Sciatic nerve (tissue), 2 donors: ENCODE data around the gene ULK1. TPM values are rescaled to one million over a fixed set of nuclear protein-coding genes. Genes with fewer than 3 reads are reported as not detected.

Experiments
- ATAC-seq: fragments of 200-7000 bp; cut with Tn5 transposase; one replicate; pipeline ENCODE4 v1.9.1; 2020; ENCODE audit warnings: mild to moderate bottlenecking, moderate library complexity
- DNase-seq: peaks from one replicate; pipeline ENCODE4 v3.0.0-alpha.2; 2020; ENCODE audit warnings: low spot score
- intact Hi-C: fragments of 100-400 bp; cut with DNase I; formaldehyde crosslinking; loops from one replicate; pipeline ENCODE4 v1.14.2; 2022
- total RNA-seq: library from RNA; stranded (reverse); fragmentation: NEBNext Ultra II Directional; extraction: Animal tissue kit (Norgen Biotek cat#: 25700); gene quantifications from one replicate; pipeline ENCODE4 v1.2.1, GENCODE V29; 2021
- donor health status: DM: no; HTN: no; CAD: no.
- donor health status: DM: no; HTN: no; CAD: no.

ULK1 gene
- total RNA-seq, 1 donor from 2014 or later = 40.6 TPM

GRCh38 chr12:131928080-131928710 lies 33.8 kb downstream of the ULK1 start:
- ATAC-seq = no peak
- DNase-seq = no peak
- intact Hi-C loops = loop anchor here (1.0 kb wide), 1 partner anchor 22 kb away; no protein-coding TSS in a partner anchor

DNA sequence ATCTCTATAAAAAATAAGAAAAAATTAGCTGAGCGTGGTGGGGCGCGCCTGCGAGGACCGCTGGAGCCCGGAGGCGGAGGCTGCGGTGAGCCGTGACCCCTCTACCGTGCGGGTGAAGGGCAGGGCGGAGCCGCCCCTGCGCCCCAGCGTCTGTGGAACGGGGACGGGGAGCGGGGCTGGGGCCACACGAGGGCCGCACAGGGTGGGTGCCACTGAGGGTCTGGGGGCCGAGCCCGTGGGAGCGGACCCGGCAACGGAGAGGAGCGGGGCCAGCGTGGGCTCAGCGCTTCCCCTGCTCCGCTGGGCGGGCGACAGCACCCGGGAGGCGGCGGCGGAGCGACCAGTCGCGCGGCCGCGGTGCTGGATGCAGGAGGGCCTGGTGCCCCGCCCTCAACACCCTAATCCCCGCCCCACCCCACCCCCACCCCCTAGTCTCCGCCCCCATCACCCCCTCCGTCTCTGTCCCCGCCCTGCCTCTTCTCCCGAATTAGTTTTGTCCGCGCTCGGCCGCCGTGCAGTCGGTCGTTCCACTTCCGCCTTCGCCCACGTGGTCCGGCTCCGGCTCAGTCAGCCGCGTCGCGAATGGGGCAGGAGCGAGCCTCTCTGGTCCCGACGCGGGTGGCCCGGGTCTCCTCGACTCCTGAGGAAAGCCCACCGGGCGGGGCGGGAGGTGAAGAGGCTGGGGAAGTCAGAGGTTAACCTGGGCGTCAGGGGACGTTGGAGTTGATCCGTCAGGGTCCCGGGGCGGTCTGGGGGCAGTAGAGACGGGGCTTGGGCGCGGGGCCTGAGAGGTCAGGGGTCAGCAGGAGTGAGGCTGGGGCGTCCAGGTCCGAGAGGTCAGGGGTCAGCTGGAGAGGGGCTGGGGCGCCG lies 34.5 kb downstream of the ULK1 start, which contains the start of gene PUS1:
Gene PUS1 (plus strand): TSS at position 566 of the 870 bp plus-strand sequence. CDS start 447 bp downstream, outside the sequence.
- intact Hi-C loops = loop anchor here (1.0 kb wide), 1 partner anchor 21 kb away; no protein-coding TSS in a partner anchor

DNA sequence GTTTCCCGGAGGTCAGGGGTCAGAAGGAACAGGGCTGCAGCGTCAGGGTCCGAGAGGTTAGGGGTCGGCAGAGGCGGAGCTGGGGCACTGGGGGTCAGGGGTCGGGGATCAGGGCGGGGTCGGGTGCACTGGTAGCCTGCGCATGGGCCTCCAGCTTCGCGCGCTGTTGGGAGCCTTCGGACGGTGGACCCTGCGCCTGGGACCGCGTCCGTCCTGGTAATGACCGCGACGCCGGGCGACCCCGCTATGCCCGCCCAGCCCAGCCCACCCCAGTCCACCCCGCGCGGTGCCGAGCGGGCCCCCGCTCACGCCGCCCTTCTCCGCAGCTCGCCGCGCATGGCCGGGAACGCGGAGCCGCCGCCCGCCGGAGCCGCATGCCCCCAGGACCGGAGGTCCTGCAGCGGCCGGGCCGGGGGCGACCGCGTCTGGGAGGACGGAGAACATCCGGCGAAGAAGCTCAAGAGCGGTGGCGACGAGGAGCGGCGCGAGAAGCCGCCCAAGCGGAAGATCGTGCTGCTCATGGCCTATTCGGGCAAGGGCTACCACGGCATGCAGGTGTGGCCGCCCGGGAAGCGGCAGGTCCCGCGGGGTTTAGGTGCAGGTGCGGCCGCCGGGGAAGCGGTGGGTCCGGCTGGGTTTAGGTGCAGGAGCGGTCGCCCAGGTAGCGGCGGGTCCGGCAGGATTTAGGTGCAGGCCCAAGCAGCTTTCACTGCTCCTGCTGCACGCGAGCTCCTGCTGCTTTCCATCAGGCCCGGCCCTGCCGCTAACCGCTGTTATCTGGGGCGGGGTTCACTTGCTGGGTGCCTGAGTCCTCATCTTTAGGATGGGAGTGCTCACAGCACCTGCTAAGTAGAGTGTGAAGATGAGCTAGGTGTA lies 35.4 kb downstream of the ULK1 start:
- no peak for ATAC-seq
- intact Hi-C loops = no loop called here
- no peak for DNase-seq

More for the DNA sequence above, 34.5 kb downstream of the ULK1 start, which contains the start of gene PUS1:
- DNase-seq (peak; percentile 96), ATAC-seq (peak; percentile 95)

DNA sequence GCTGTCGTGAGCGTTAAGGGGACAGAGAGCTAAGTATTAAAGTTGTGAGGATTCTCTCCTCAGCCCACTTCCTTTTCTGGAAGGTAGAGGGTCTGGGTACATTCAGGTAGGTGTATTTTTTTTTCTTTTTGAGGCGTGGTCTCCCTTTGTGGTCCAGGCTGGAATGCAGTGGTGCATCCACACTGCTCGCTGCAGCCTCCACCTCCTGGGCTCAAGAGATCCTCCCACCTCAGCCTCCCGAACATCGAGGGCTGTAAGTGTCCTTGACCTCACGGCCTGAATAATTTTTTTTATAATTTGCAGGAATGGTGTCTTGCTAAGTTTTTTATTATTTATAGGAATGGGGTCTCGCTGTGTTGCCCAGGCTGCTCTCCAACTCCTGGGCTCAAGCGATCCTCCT lies 36.1 kb downstream of the ULK1 start:
- intact Hi-C loops = no loop called here
- ATAC-seq = no peak
- DNase-seq = no peak

- no peak for DNase-seq
- intact Hi-C loops = no loop called here
- ATAC-seq = no peak
Observed at GRCh38 chr12:131933387-131933786, 39.0 kb downstream of the ULK1 start.

GRCh38 chr12:131934535-131934934 lies 40.1 kb downstream of the ULK1 start:
- intact Hi-C loops = no loop called here
- ATAC-seq (no peak), DNase-seq (no peak)

GRCh38 chr12:131938082-131938481 lies 43.7 kb downstream of the ULK1 start:
- no peak for ATAC-seq
- intact Hi-C loops = no loop called here
- no peak for DNase-seq

GRCh38 chr12:131939007-131939406 lies 44.6 kb downstream of the ULK1 start:
- intact Hi-C loops = no loop called here
- DNase-seq (peak; percentile 44), ATAC-seq (no peak)

- no peak for ATAC-seq
- no peak for DNase-seq
- intact Hi-C loops = no loop called here
Observed at GRCh38 chr12:131940141-131940547, 45.7 kb downstream of the ULK1 start.

GRCh38 chr12:131941116-131941986 lies 46.9 kb downstream of the ULK1 start:
- no peak for ATAC-seq
- intact Hi-C loops = no loop called here
- DNase-seq = peak; percentile 53

- intact Hi-C loops = no loop called here
- DNase-seq (no peak), ATAC-seq (no peak)
Observed at GRCh38 chr12:131941987-131942341, 47.5 kb downstream of the ULK1 start.

DNA sequence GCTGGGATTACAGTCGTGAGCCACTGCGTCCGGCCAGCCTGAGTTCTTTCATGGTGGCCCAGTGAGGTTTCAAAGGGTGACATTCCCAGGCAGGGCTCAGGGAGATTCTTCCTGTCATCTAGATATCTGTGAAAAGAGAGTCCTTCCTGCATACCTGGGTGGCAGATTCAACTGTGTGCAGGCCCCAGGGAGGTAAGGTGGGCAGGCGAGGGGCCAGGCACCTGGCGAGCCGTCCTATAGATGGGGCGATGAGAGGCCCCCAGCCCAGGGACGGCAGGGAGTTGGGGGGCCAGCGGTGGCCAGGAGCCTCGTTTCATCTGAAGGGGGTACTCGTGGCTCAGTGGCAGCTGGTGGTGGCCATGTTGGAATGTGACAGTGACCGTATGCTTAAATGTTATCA lies 48.2 kb downstream of the ULK1 start:
- intact Hi-C loops = no loop called here
- no peak for DNase-seq
- ATAC-seq = no peak

DNA sequence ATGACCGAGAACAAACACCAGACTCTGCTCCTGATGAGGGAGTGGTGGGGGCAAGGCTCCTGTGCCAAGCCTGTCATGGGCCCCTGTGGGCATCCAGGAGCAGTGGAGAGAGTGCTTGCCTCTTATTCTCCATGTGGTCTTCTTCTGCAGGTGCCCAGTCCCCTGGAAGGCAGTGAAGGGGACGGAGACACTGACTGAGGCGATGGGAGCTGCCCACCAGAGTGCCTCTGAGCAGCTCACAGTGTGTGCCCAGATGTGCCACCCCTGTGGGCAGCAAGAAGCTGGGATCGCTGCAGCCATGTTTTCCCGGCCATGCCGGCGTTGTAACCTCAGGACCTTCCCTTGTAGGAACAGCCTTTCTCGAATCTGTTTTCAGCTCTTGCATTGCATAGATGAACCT lies 49.0 kb downstream of the ULK1 start:
- intact Hi-C loops = no loop called here
- DNase-seq = no peak
- no peak for ATAC-seq

DNA sequence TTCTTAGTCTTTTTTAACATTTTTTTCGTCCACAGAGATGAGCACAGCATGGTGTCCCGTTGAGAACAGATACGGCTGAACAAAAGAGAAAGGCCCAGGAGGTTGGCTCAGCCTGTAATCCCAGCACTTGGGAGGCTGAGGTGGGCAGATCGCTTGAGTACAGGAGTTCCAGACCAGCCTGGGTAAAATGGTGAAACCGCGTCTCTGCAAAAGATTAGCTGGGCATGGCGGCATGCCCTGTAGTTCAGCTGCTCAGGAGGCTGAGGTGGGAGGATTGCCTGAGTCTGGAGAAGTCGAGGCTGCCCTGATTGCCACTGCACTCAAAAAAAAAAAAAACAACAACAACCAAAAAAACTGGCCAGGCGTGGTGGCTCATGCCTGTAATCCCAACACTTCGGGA lies 49.5 kb downstream of the ULK1 start:
- DNase-seq (no peak), ATAC-seq (no peak)
- intact Hi-C loops = no loop called here

GRCh38 chr12:131944601-131945251 lies 50.3 kb downstream of the ULK1 start:
- no peak for ATAC-seq
- intact Hi-C loops = no loop called here

DNA sequence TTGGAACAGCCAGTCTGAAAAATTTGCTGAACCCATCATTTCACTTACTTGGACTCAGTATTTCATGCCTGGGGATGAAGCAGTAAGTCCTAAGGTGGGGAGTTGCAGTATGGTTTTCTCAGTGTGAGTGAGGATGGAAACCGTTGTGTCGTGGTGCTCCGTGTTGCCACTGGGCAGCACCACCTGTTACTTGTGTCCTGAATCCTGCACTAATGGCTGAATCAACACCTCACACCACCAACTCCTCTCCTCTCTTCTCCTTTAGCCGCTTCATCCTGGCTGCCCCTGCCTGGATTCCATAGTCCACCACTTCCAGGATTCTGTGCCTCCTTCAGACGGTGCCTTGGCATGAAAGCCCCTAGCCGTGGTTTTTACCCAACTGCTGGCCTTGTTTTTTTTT lies 52.3 kb downstream of the ULK1 start:
- ATAC-seq (no peak), DNase-seq (no peak)
- intact Hi-C loops = no loop called here

More at GRCh38 chr12:131944601-131945251, 50.3 kb downstream of the ULK1 start:
- DNase-seq = no peak

GRCh38 chr12:131947482-131948027 lies 53.1 kb downstream of the ULK1 start:
- no peak for DNase-seq
- intact Hi-C loops = no loop called here
- no peak for ATAC-seq
